H9 (cell line): ENCODE measurements around the gene CTNNA3. TPM values are rescaled to one million over a fixed set of nuclear protein-coding genes. Genes with fewer than 3 reads are reported as not detected.

Source experiments
- DNase-seq: peaks from one replicate; pipeline ENCODE4 v3.0.0-alpha.2; 2017
- H2AFZ ChIP-seq: one replicate; pipeline ENCODE4 v1.6.1; 2013; ENCODE audit warnings: mild to moderate bottlenecking, low read length, control low read depth, moderate library complexity
- H2AK5ac ChIP-seq: 2 replicates; pipeline ENCODE4 v1.6.1; 2013; ENCODE audit warnings: low read length, control low read depth, mixed read lengths; ENCODE audit not compliant: insufficient read length
- H2BK120ac ChIP-seq: one replicate; pipeline ENCODE4 v1.6.1; 2013; ENCODE audit warnings: low read depth, mild to moderate bottlenecking, low read length, control low read depth, inconsistent platforms; ENCODE audit not compliant: poor library complexity, severe bottlenecking
- H2BK12ac ChIP-seq: 2 replicates; pipeline ENCODE4 v1.6.1; 2013; ENCODE audit warnings: low read length, control low read depth, mixed read lengths, low read depth; ENCODE audit not compliant: insufficient read length
- H2BK15ac ChIP-seq: 2 replicates; pipeline ENCODE4 v1.6.1; 2013; ENCODE audit warnings: low read depth, low read length, control low read depth
- H2BK20ac ChIP-seq: one replicate; pipeline ENCODE4 v1.6.1; 2013; ENCODE audit warnings: low read depth, mild to moderate bottlenecking, low read length, control low read depth, inconsistent platforms; ENCODE audit not compliant: poor library complexity, severe bottlenecking
- H2BK5ac ChIP-seq: 2 replicates; pipeline ENCODE4 v1.6.1; 2013; ENCODE audit warnings: low read length, control low read depth, mixed read lengths; ENCODE audit not compliant: insufficient read length
- H3K14ac ChIP-seq: 2 replicates; pipeline ENCODE4 v1.6.1; 2013; ENCODE audit warnings: low read length, control low read depth; ENCODE audit not compliant: insufficient read depth
- H3K18ac ChIP-seq: 2 replicates; pipeline ENCODE4 v1.6.1; 2013; ENCODE audit warnings: low read depth, mild to moderate bottlenecking, mixed read lengths, low read length, control low read depth; ENCODE audit not compliant: insufficient read length
- H3K23ac ChIP-seq: 2 replicates; pipeline ENCODE4 v1.6.1; 2013; ENCODE audit warnings: low read length, control low read depth, mixed read lengths, low read depth; ENCODE audit not compliant: insufficient read length
- H3K23me2 ChIP-seq: 2 replicates; pipeline ENCODE4 v1.6.1; 2013; ENCODE audit warnings: low read depth, mild to moderate bottlenecking, mixed read lengths, low read length, control low read depth; ENCODE audit not compliant: insufficient read length, poor library complexity, severe bottlenecking
- H3K27ac ChIP-seq: 2 replicates; pipeline ENCODE4 v1.5.1; 2013; ENCODE audit warnings: low read length, control low read depth, mixed read lengths, low read depth; ENCODE audit not compliant: insufficient read length
- H3K27me3 ChIP-seq: 2 replicates; pipeline ENCODE4 v1.6.1; 2013; ENCODE audit warnings: low read length, control low read depth, inconsistent platforms; ENCODE audit not compliant: insufficient read depth
- H3K4ac ChIP-seq: 2 replicates; pipeline ENCODE4 v1.6.1; 2013; ENCODE audit warnings: low read depth, mild to moderate bottlenecking, control low read depth, inconsistent platforms, low read length, moderate library complexity
- H3K4me1 ChIP-seq: 2 replicates; pipeline ENCODE4 v1.6.1; 2013; ENCODE audit warnings: low read length, control low read depth, inconsistent platforms; ENCODE audit not compliant: insufficient read depth
- H3K4me2 ChIP-seq: 2 replicates; pipeline ENCODE4 v1.6.1; 2013; ENCODE audit warnings: low read length, control low read depth, mixed read lengths; ENCODE audit not compliant: insufficient read length, insufficient read depth
- H3K56ac ChIP-seq: 2 replicates; pipeline ENCODE4 v1.6.1; 2013; ENCODE audit warnings: low read depth, mild to moderate bottlenecking, mixed read lengths, low read length, control low read depth; ENCODE audit not compliant: insufficient read length
- H3K79me1 ChIP-seq: 2 replicates; pipeline ENCODE4 v1.6.1; 2013; ENCODE audit warnings: low read depth, mild to moderate bottlenecking, moderate library complexity, low read length, control low read depth, inconsistent platforms; ENCODE audit not compliant: insufficient read depth, poor library complexity, severe bottlenecking
- H3K79me2 ChIP-seq: 2 replicates; pipeline ENCODE4 v1.6.1; 2013; ENCODE audit warnings: low read length, control low read depth, inconsistent platforms; ENCODE audit not compliant: insufficient read depth
- H3K9ac ChIP-seq: 2 replicates; pipeline ENCODE4 v1.6.1; 2013; ENCODE audit warnings: low read length, control low read depth, mixed read lengths; ENCODE audit not compliant: insufficient read length; ENCODE audit errors: extremely low read depth
- H3K9me3 ChIP-seq: one replicate; pipeline ENCODE4 v1.6.1; 2013; ENCODE audit warnings: low read depth, low read length, inconsistent platforms; ENCODE audit not compliant: control insufficient read depth
- H3T11ph ChIP-seq: one replicate; pipeline ENCODE4 v1.6.1; 2013; ENCODE audit warnings: mild to moderate bottlenecking, low read length, control low read depth, inconsistent platforms
- H4K20me1 ChIP-seq: one replicate; pipeline ENCODE4 v1.6.1; 2013; ENCODE audit not compliant: control insufficient read depth, insufficient read length, insufficient read depth
- H4K5ac ChIP-seq: 2 replicates; pipeline ENCODE4 v1.6.1; 2013; ENCODE audit warnings: low read depth, mild to moderate bottlenecking, mixed read lengths, low read length, control low read depth; ENCODE audit not compliant: insufficient read length
- H4K8ac ChIP-seq: replicated peaks from 2 replicates; pipeline ENCODE4 v1.6.1; 2013; ENCODE audit warnings: low read length, control low read depth, mixed read lengths, low read depth; ENCODE audit not compliant: insufficient read length
- H4K91ac ChIP-seq: 2 replicates; pipeline ENCODE4 v1.6.1; 2013; ENCODE audit warnings: low read depth, mild to moderate bottlenecking, moderate library complexity, mixed read lengths, low read length, control low read depth; ENCODE audit not compliant: insufficient read length
- H3K27ac Mint-ChIP-seq, 3 experiments: 2 replicates in 2 of 3; 3 replicates in 1 of 3; pipeline ENCODE4 v1.8.0; 2020 to 2021; ENCODE audit warnings: mixed read lengths in 3 of 3, mild to moderate bottlenecking in 1 of 3, moderate library complexity in 1 of 3
- H3K27me3 Mint-ChIP-seq: 2 replicates; pipeline ENCODE4 v1.8.0; 2021; ENCODE audit warnings: low read depth, mild to moderate bottlenecking, moderate library complexity, mixed read lengths
- H3K36me3 Mint-ChIP-seq, 3 experiments: 2 replicates in 2 of 3; 3 replicates in 1 of 3; pipeline ENCODE4 v1.8.0; 2020 to 2021; ENCODE audit warnings: low read depth in 3 of 3, mixed read lengths in 3 of 3; ENCODE audit not compliant: insufficient read depth in 1 of 3
- H3K4me1 Mint-ChIP-seq, 2 experiments: 2 replicates each; pipeline ENCODE4 v1.8.0; 2020; ENCODE audit warnings: mixed read lengths in 2 of 2
- H3K4me3 Mint-ChIP-seq, 2 experiments: 2 replicates in 1 of 2; 3 replicates in 1 of 2; pipeline ENCODE4 v1.8.0; 2020 to 2021; ENCODE audit warnings: mild to moderate bottlenecking in 2 of 2, mixed read lengths in 2 of 2, moderate library complexity in 1 of 2
- H3K9me3 Mint-ChIP-seq, 2 experiments: 2 replicates in 1 of 2; 3 replicates in 1 of 2; pipeline ENCODE4 v1.8.0; 2020; ENCODE audit warnings: mild to moderate bottlenecking in 2 of 2, mixed read lengths in 2 of 2, moderate library complexity in 1 of 2
- CTCF ChIP-seq: fragments of 200-600 bp; sonication (generic); conservative IDR thresholded peaks from 3 replicates; pipeline ENCODE4 v1.8.0; 2021; ENCODE audit warnings: antibody characterized with exemption, mild to moderate bottlenecking
- WGBS: extraction: QIAGEN DNeasy Blood & Tissue Kit; methylation state at CpG from one replicate; pipeline ENCODE4 v1.1.7; 2013; ENCODE audit warnings: missing lambda C conversion rate, low lambda C conversion rate, mixed read lengths; ENCODE audit not compliant: insufficient read length; ENCODE audit errors: extremely low coverage; 5-methylcytosine and 5-hydroxymethylcytosine counted together
- total RNA-seq: library from RNA; stranded (reverse); gene quantifications from 2 replicates; pipeline ENCODE4 v1.2.1, GENCODE V29; 2021

The CTNNA3 gene
- total RNA-seq, 1 experiment from 2014 or later: 3.3 TPM

GRCh38 chr10:66836771-66837170 lies 859.2 kb downstream of the CTNNA3 start:
- no peaks in the 10 kb centered on the region for H3K27me3 Mint-ChIP-seq
- no peaks in the 10 kb centered on the region for H3K36me3 Mint-ChIP-seq
- H3K27ac Mint-ChIP-seq: no peak overlapping the region
- no peak overlapping the region for H3K23ac ChIP-seq
- H3K9me3 Mint-ChIP-seq: no peaks in the 10 kb centered on the region
- no peak overlapping the region for H4K91ac ChIP-seq
- no peak overlapping the region for H3K27ac ChIP-seq
- no peak overlapping the region for H2BK20ac ChIP-seq
- no peaks in the 10 kb centered on the region for H3K79me1 ChIP-seq
- H2AK5ac ChIP-seq: no peak overlapping the region
- no peak overlapping the region for H2BK120ac ChIP-seq
- H3K79me2 ChIP-seq: no peaks in the 10 kb centered on the region
- no peak overlapping the region for H2BK15ac ChIP-seq
- H3K23me2 ChIP-seq: no peaks in the 10 kb centered on the region
- no peaks in the 10 kb centered on the region for H3K27me3 ChIP-seq
- H3K18ac ChIP-seq: no peak overlapping the region
- no peak overlapping the region for H4K8ac ChIP-seq
- H3K14ac ChIP-seq: no peak overlapping the region
- no peak overlapping the region for H3K9ac ChIP-seq
- no peak overlapping the region for H3T11ph ChIP-seq
- no peak overlapping the region for H2BK12ac ChIP-seq
- no peak overlapping the region for H3K56ac ChIP-seq
- TF ChIP-seq CTCF: no peak
- no peaks in the 10 kb centered on the region; the same call in 1 of the 2 replicates for H3K4me1 ChIP-seq
- no peak overlapping the region for H3K4me2 ChIP-seq
- no peak for DNase-seq
- no peak overlapping the region for H4K5ac ChIP-seq
- H2BK5ac ChIP-seq: no peak overlapping the region
- H3K4me1 Mint-ChIP-seq: peaks cover 19 to 22% of the 10 kb centered on the region in 2 experiments
- WGBS: no CpG with 5 or more reads among the region's 2 CpGs
- no peak overlapping the region for H2AFZ ChIP-seq
- H3K9me3 ChIP-seq: no peaks in the 10 kb centered on the region
- H3K4me3 Mint-ChIP-seq: no peak overlapping the region
- H4K20me1 ChIP-seq: no peaks in the 10 kb centered on the region
- no peak overlapping the region for H3K4ac ChIP-seq
